Measurements from ENCODE around the gene BCAS3.

Gene BCAS3

DNA sequence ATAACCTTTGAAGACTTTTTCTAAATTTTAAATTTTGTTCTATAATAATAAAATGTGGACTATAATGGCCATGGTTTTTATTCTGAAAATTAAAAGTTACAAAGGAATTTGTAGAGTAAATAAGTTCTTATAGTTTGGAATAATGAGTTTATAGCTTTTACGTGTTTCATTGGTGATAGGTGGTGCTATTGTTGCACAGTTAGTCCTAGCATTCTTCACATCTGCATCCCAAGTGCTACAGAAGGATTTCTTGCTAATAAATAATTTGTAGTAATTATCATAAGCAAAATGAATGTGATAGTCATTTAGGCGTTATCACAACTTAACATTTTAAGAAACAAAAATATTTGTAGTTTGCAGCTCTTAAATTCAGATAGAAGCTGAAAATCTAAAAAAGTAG is 67.9 kb downstream of the BCAS3 start:
- Histone ChIP-seq H3K4me2 (no peak overlapping the region), H3K9ac (no peak overlapping the region)
- TF ChIP-seq, protein P1, sequence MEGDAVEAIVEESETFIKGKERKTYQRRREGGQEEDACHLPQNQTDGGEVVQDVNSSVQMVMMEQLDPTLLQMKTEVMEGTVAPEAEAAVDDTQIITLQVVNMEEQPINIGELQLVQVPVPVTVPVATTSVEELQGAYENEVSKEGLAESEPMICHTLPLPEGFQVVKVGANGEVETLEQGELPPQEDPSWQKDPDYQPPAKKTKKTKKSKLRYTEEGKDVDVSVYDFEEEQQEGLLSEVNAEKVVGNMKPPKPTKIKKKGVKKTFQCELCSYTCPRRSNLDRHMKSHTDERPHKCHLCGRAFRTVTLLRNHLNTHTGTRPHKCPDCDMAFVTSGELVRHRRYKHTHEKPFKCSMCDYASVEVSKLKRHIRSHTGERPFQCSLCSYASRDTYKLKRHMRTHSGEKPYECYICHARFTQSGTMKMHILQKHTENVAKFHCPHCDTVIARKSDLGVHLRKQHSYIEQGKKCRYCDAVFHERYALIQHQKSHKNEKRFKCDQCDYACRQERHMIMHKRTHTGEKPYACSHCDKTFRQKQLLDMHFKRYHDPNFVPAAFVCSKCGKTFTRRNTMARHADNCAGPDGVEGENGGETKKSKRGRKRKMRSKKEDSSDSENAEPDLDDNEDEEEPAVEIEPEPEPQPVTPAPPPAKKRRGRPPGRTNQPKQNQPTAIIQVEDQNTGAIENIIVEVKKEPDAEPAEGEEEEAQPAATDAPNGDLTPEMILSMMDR (conservative IDR thresholded peaks at IDR 0.05; ENCODE audit: low read depth, low read length), result no peak

DNA sequence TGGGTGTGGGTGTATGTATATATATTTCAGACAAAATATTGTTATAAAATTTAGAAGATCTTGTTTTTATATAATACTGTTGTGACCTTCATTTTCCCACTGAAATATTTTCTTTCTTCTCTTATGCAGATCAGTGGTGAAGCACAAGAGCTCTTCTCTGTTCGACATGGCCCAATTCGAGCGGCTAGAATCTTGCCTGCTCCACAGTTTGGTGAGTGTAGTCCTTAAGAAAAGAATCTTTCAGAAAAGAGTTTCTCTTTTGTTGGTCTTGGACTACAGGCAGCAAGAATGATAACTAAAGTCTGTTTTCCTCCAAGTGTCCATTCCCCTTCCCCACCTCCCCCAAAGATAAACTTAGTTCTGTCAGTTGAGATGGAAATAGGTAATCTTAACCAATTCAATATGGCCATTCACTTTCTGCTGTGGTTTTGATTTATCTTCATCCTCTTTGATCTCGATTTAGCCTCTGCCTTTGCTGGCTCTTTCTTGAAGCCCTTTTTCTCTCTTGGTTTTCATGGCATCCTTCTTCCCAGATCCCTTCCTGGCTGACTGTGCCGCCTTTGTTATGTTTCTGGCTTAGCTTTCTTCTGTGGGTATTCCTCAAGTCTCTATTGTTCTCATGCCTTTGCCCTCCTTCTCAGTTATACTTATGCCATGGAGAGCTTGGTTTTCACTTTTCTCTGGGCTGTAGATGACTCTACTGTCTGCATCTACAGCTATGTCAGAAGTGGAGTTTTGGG is 69.6 kb downstream of the BCAS3 start:
- no peaks in the 10 kb centered on the region for H3K27me3 ChIP-seq (ENCODE audit: insufficient read depth, low read depth)
- H3K4me2 ChIP-seq, result no peak overlapping the region
- H3K9ac ChIP-seq, result no peak overlapping the region
- no peak overlapping the region for H3K27ac ChIP-seq
- TF ChIP-seq, protein P1 (conservative IDR thresholded peaks at IDR 0.05; ENCODE audit: low read depth, low read length), result no peak
- H4K20me1 ChIP-seq (ENCODE audit: insufficient read depth), result no peaks in the 10 kb centered on the region
- no peak overlapping the region for H3K4me3 ChIP-seq (IDR thresholded peaks at IDR 0.05; ENCODE audit: insufficient read depth, low read depth, low read length)
- no peaks in the 10 kb centered on the region for H3K79me2 ChIP-seq (ENCODE audit: insufficient read depth, low read depth)
- no peaks in the 10 kb centered on the region for H3K4me1 ChIP-seq (ENCODE audit: low read depth, poor library complexity, severe bottlenecking)
- no peaks in the 10 kb centered on the region for H3K36me3 ChIP-seq (ENCODE audit: insufficient read depth)
- no peak overlapping the region for H2AFZ ChIP-seq (ENCODE audit: low read depth)

More for the DNA sequence above, 67.9 kb downstream of the BCAS3 start:
- Histone ChIP-seq H4K20me1 (ENCODE audit: insufficient read depth) (no peaks in the 10 kb centered on the region), H3K4me1 (ENCODE audit: low read depth, poor library complexity, severe bottlenecking) (peaks cover 16% of the 10 kb centered on the region), H3K27me3 (ENCODE audit: insufficient read depth, low read depth) (no peaks in the 10 kb centered on the region), H3K36me3 (ENCODE audit: insufficient read depth) (no peaks in the 10 kb centered on the region), H2AFZ (ENCODE audit: low read depth) (no peak overlapping the region), H3K4me3 (IDR thresholded peaks at IDR 0.05; ENCODE audit: insufficient read depth, low read depth, low read length) (no peak overlapping the region), H3K79me2 (ENCODE audit: insufficient read depth, low read depth) (no peaks in the 10 kb centered on the region), H3K27ac (no peak overlapping the region)

DNA sequence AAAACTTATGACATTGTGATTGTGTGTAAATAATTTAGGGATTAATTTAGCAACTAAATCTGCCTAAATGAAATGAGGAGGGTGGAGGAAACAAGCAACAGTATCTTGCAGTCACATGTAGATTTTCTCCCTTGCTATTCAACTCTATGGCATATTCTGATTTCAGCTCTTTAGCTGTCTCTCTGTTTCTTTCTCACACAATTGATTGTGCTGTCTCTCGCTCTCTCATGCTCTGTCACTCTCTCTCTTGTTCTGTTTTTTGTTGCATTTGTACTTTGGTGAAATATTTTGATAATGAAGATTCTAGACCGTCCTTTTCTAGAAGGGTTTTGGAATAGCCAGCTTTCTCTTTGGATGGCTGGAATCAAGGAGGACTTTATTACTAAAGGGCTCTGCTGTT is 70.6 kb downstream of the BCAS3 start:
- Histone ChIP-seq H3K4me3 (IDR thresholded peaks at IDR 0.05; ENCODE audit: insufficient read depth, low read depth, low read length) (no peak overlapping the region), H3K79me2 (ENCODE audit: insufficient read depth, low read depth) (no peaks in the 10 kb centered on the region), H2AFZ (ENCODE audit: low read depth) (no peak overlapping the region), H3K27ac (no peak overlapping the region), H3K27me3 (ENCODE audit: insufficient read depth, low read depth) (no peaks in the 10 kb centered on the region), H3K36me3 (ENCODE audit: insufficient read depth) (no peaks in the 10 kb centered on the region), H3K9ac (no peak overlapping the region), H3K4me2 (no peak overlapping the region), H3K4me1 (ENCODE audit: low read depth, poor library complexity, severe bottlenecking) (no peaks in the 10 kb centered on the region), H4K20me1 (ENCODE audit: insufficient read depth) (no peaks in the 10 kb centered on the region)
- TF ChIP-seq, protein P1 (conservative IDR thresholded peaks at IDR 0.05; ENCODE audit: low read depth, low read length), result no peak

DNA sequence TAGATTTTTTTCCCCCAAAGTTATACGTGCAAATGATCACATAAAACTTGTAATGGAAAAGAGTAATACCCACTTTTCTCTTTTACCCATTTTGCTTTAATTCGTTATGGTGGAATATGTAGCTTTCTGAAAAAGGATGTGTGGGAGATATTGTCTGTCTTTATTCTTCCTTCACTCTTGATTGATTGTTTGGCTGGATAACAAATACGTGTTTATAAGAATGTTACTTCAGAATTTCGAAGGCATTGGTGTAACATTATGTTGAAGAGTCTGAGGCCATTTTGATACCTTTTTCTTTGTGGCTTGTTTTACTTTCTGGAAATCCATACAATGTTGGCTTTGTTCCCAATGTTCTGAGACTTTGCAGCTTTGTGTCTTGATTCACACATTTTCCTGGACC is 71.4 kb downstream of the BCAS3 start:
- TF ChIP-seq, protein P1 (conservative IDR thresholded peaks at IDR 0.05; ENCODE audit: low read depth, low read length), result no peak
- Histone ChIP-seq H2AFZ (ENCODE audit: low read depth) (no peak overlapping the region), H3K4me1 (ENCODE audit: low read depth, poor library complexity, severe bottlenecking) (no peaks in the 10 kb centered on the region), H3K4me3 (IDR thresholded peaks at IDR 0.05; ENCODE audit: insufficient read depth, low read depth, low read length) (no peak overlapping the region), H3K36me3 (ENCODE audit: insufficient read depth) (no peaks in the 10 kb centered on the region), H3K9ac (no peak overlapping the region), H3K27me3 (ENCODE audit: insufficient read depth, low read depth) (no peaks in the 10 kb centered on the region), H4K20me1 (ENCODE audit: insufficient read depth) (no peaks in the 10 kb centered on the region), H3K27ac (no peak overlapping the region), H3K4me2 (no peak overlapping the region), H3K79me2 (ENCODE audit: insufficient read depth, low read depth) (no peaks in the 10 kb centered on the region)

Data from KMS-11 (cell line).